Neutrophil (primary cell): ENCODE data around the gene EXOC6B.

ENCODE experiments used
- H3K27ac ChIP-seq: fragments of 200-600 bp; sonication (generic); 2 replicates; pipeline ENCODE4 v1.5.1; 2016; ENCODE audit warnings: mild to moderate bottlenecking, moderate library complexity
- H3K27me3 ChIP-seq: fragments of 200-600 bp; sonication (generic); 2 replicates; pipeline ENCODE4 v1.6.0; 2016; ENCODE audit warnings: mild to moderate bottlenecking
- H3K36me3 ChIP-seq: fragments of 200-600 bp; sonication (generic); 2 replicates; pipeline ENCODE4 v1.5.1; 2017
- H3K4me1 ChIP-seq, 2 experiments: fragments of 200-600 bp in 1 of 2; sonication (generic) in 1 of 2; 1 replicate in 1 of 2; 2 replicates in 1 of 2; pipeline versions ENCODE4 v1.5.1 to v1.6.1; 2013 to 2016; ENCODE audit warnings: low read depth in 1 of 2, low read length in 1 of 2, mild to moderate bottlenecking in 1 of 2, moderate library complexity in 1 of 2; ENCODE audit not compliant: control insufficient read depth in 1 of 2, insufficient read depth in 1 of 2
- H3K4me3 ChIP-seq, 2 experiments: fragments of 200-600 bp in 1 of 2; sonication (generic) in 1 of 2; 1 replicate in 1 of 2; 2 replicates in 1 of 2; pipeline ENCODE4 v1.5.1; 2013 to 2016; ENCODE audit warnings: low read depth in 1 of 2, low read length in 1 of 2, mild to moderate bottlenecking in 1 of 2, moderate library complexity in 1 of 2
- H3K9me3 ChIP-seq: fragments of 200-600 bp; sonication (generic); 2 replicates; pipeline ENCODE4 v1.5.1; 2016
- CTCF ChIP-seq: fragments of 200-600 bp; sonication (generic); IDR thresholded peaks from 2 replicates; pipeline ENCODE4 v1.5.1; 2016; ENCODE audit warnings: antibody characterized with exemption

EXOC6B gene

GRCh38 chr2:72759755-72760154, 66.1 kb downstream of the EXOC6B start:
- no peak for TF ChIP-seq CTCF
- H3K4me3 ChIP-seq, result no peak overlapping the region
- no peaks in the 10 kb centered on the region for H3K9me3 ChIP-seq
- peaks cover 7% of the 10 kb centered on the region for H3K27me3 ChIP-seq
- H3K27ac ChIP-seq, result no peak overlapping the region
- no peaks in the 10 kb centered on the region for H3K36me3 ChIP-seq
- no peaks in the 10 kb centered on the region for H3K4me1 ChIP-seq

- Histone ChIP-seq H3K4me1 (no peaks in the 10 kb centered on the region), H3K27ac (no peak overlapping the region), H3K9me3 (no peaks in the 10 kb centered on the region), H3K4me3 (no peak overlapping the region), H3K36me3 (no peaks in the 10 kb centered on the region), H3K27me3 (peaks cover 20% of the 10 kb centered on the region)
- no peak for TF ChIP-seq CTCF
Observed at GRCh38 chr2:72757177-72757775, 68.6 kb downstream of the EXOC6B start.

GRCh38 chr2:72755647-72756423, 70.0 kb downstream of the EXOC6B start:
- H3K9me3 ChIP-seq, result no peaks in the 10 kb centered on the region
- H3K27ac ChIP-seq, result no peak overlapping the region

GRCh38 chr2:72754628-72755320, 71.1 kb downstream of the EXOC6B start:
- H3K36me3 ChIP-seq, result no peaks in the 10 kb centered on the region
- no peak for TF ChIP-seq CTCF
- no peak overlapping the region for H3K27ac ChIP-seq
- H3K9me3 ChIP-seq, result no peaks in the 10 kb centered on the region
- H3K4me3 ChIP-seq, result no peak overlapping the region
- no peaks in the 10 kb centered on the region for H3K4me1 ChIP-seq
- peaks cover 26% of the 10 kb centered on the region for H3K27me3 ChIP-seq

More at GRCh38 chr2:72755647-72756423, 70.0 kb downstream of the EXOC6B start:
- H3K4me1 ChIP-seq, result no peaks in the 10 kb centered on the region
- H3K36me3 ChIP-seq, result no peaks in the 10 kb centered on the region
- no peak for TF ChIP-seq CTCF
- peaks cover 26% of the 10 kb centered on the region for H3K27me3 ChIP-seq
- no peak overlapping the region for H3K4me3 ChIP-seq

- Histone ChIP-seq H3K27me3 (peaks cover 26% of the 10 kb centered on the region), H3K27ac (no peak overlapping the region), H3K9me3 (no peaks in the 10 kb centered on the region), H3K4me1 (no peaks in the 10 kb centered on the region), H3K4me3 (no peak overlapping the region), H3K36me3 (no peaks in the 10 kb centered on the region)
- no peak for TF ChIP-seq CTCF
Observed at GRCh38 chr2:72750977-72751639, 74.7 kb downstream of the EXOC6B start.
